ENCODE measurements around the gene TUT4.

Gene TUT4

GRCh38 chr1:52546852-52547251 is 6.0 kb downstream of the TUT4 start:
- no peak overlapping the region for H3K4me2 ChIP-seq (ENCODE audit: low read depth, low read length)
- no peaks in the 10 kb centered on the region for H3K9me3 ChIP-seq (replicated peaks; ENCODE audit: insufficient read depth, low read length)
- no peak overlapping the region for H3K27ac ChIP-seq (ENCODE audit: low read length)
- H3K79me2 ChIP-seq (ENCODE audit: low read length): peaks cover 97% of the 10 kb centered on the region
- no peak overlapping the region for H3K4me3 ChIP-seq (ENCODE audit: low read length)
- H3K4me1 ChIP-seq (ENCODE audit: low read length): peaks cover 6% of the 10 kb centered on the region; the same call in 1 of the 2 replicates
- H4K20me1 ChIP-seq (ENCODE audit: insufficient read depth, low read length): no peaks in the 10 kb centered on the region
- H3K27me3 ChIP-seq (replicated peaks; ENCODE audit: insufficient read depth, low read length): no peaks in the 10 kb centered on the region
- no peak for DNase-seq
- H2AFZ ChIP-seq (ENCODE audit: low read length): no peak overlapping the region
- no peaks in the 10 kb centered on the region for H3K9me2 ChIP-seq (replicated peaks; ENCODE audit: insufficient read depth, low read length)
- TF ChIP-seq EZH2phosphoT487 (IDR thresholded peaks at IDR 0.05; ENCODE audit: low read length) (no peak), CTCF (IDR thresholded peaks at IDR 0.05; ENCODE audit: low read length) (no peak), EZH2 (optimal IDR thresholded peaks at IDR 0.05; ENCODE audit: low read depth, low read length) (no peak)
- no peaks in the 10 kb centered on the region; the same call in 1 of the 2 replicates for H3K36me3 ChIP-seq (replicated peaks; ENCODE audit: insufficient read depth, low read length)
- H3K9ac ChIP-seq (ENCODE audit: low read length): no peak overlapping the region
- peaks cover 6% of the 10 kb centered on the region for H3F3A ChIP-seq (ENCODE audit: insufficient read depth, low read length)

- no peak overlapping the region for H3K27ac ChIP-seq (ENCODE audit: low read length)
- no peak for TF ChIP-seq CTCF (IDR thresholded peaks at IDR 0.05; ENCODE audit: low read length)
- no peak for TF ChIP-seq EZH2phosphoT487 (IDR thresholded peaks at IDR 0.05; ENCODE audit: low read length)
- TF ChIP-seq EZH2 (optimal IDR thresholded peaks at IDR 0.05; ENCODE audit: low read depth, low read length): no peak
- H3K36me3 ChIP-seq (replicated peaks; ENCODE audit: insufficient read depth, low read length): no peaks in the 10 kb centered on the region; the same call in 1 of the 2 replicates
- no peaks in the 10 kb centered on the region for H3K27me3 ChIP-seq (replicated peaks; ENCODE audit: insufficient read depth, low read length)
- no peaks in the 10 kb centered on the region for H4K20me1 ChIP-seq (ENCODE audit: insufficient read depth, low read length)
- peaks cover 96% of the 10 kb centered on the region for H3K79me2 ChIP-seq (ENCODE audit: low read length)
- H3K4me1 ChIP-seq (ENCODE audit: low read length): no peaks in the 10 kb centered on the region
- no peaks in the 10 kb centered on the region for H3F3A ChIP-seq (ENCODE audit: insufficient read depth, low read length)
- no peak overlapping the region for H2AFZ ChIP-seq (ENCODE audit: low read length)
- no peak overlapping the region for H3K4me3 ChIP-seq (ENCODE audit: low read length)
- H3K4me2 ChIP-seq (ENCODE audit: low read depth, low read length): no peak overlapping the region
- H3K9ac ChIP-seq (ENCODE audit: low read length): no peak overlapping the region
- H3K9me2 ChIP-seq (replicated peaks; ENCODE audit: insufficient read depth, low read length): no peaks in the 10 kb centered on the region
- H3K9me3 ChIP-seq (replicated peaks; ENCODE audit: insufficient read depth, low read length): no peaks in the 10 kb centered on the region
- DNase-seq: no peak
Observed at GRCh38 chr1:52544665-52545525, 8.0 kb downstream of the TUT4 start.

GRCh38 chr1:52542085-52542688 is 10.7 kb downstream of the TUT4 start:
- Histone ChIP-seq H3K4me3 (ENCODE audit: low read length) (no peak overlapping the region), H3K36me3 (replicated peaks; ENCODE audit: insufficient read depth, low read length) (no peaks in the 10 kb centered on the region; the same call in 1 of the 2 replicates), H3K4me2 (ENCODE audit: low read depth, low read length) (no peak overlapping the region), H3K9me3 (replicated peaks; ENCODE audit: insufficient read depth, low read length) (no peaks in the 10 kb centered on the region), H3K79me2 (ENCODE audit: low read length) (peaks cover 96% of the 10 kb centered on the region), H3K4me1 (ENCODE audit: low read length) (no peaks in the 10 kb centered on the region), H3F3A (ENCODE audit: insufficient read depth, low read length) (no peaks in the 10 kb centered on the region), H3K27me3 (replicated peaks; ENCODE audit: insufficient read depth, low read length) (no peaks in the 10 kb centered on the region), H3K9ac (ENCODE audit: low read length) (no peak overlapping the region), H3K27ac (ENCODE audit: low read length) (no peak overlapping the region), H4K20me1 (ENCODE audit: insufficient read depth, low read length) (no peaks in the 10 kb centered on the region), H2AFZ (ENCODE audit: low read length) (no peak overlapping the region), H3K9me2 (replicated peaks; ENCODE audit: insufficient read depth, low read length) (no peaks in the 10 kb centered on the region)
- TF ChIP-seq EZH2 (optimal IDR thresholded peaks at IDR 0.05; ENCODE audit: low read depth, low read length): no peak
- no peak for TF ChIP-seq EZH2phosphoT487 (IDR thresholded peaks at IDR 0.05; ENCODE audit: low read length)
- no peak for TF ChIP-seq CTCF (IDR thresholded peaks at IDR 0.05; ENCODE audit: low read length)
- DNase-seq: no peak
